ENCODE data around the gene CCR6. TPM values are rescaled to one million over a fixed set of nuclear protein-coding genes. Genes with fewer than 3 reads are reported as not detected.

The CCR6 gene
- polyA plus RNA-seq, 2 of the 4 experiments (the other 2 are of a cell fraction): 0.01 TPM; not detected in 1

DNA sequence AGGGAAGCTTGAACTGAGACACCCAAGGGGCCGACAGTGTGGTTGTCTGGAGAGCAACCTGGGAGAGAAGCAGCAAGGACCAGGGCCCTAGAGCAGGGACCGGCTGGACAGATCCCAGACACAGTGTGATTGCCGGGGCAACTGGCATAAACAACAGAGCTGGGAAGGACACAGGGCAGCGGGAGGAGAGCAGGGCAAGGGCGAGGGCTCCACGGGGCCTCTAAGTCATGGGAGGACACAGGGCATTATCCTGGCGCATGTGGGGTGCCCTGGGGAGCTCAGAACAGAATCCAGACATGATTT lies 31.1 kb upstream of the CCR6 start:
- TF ChIP-seq RNF2 (IDR thresholded peaks at IDR 0.05; ENCODE audit: borderline replicate concordance, low read depth) (no peak), MAFK (IDR thresholded peaks at IDR 0.05; ENCODE audit: partially characterized antibody) (no peak), POLR2AphosphoS2 (conservative IDR thresholded peaks at IDR 0.05; ENCODE audit: low read length) (no peak), RFX5 (IDR thresholded peaks at IDR 0.05) (no peak), PHF8 (IDR thresholded peaks at IDR 0.05; ENCODE audit: borderline replicate concordance, low read depth) (no peak), KDM5A (IDR thresholded peaks at IDR 0.05) (no peak), POLR2A (IDR thresholded peaks at IDR 0.05; ENCODE audit: low read length) (no peak), EP300 (IDR thresholded peaks at IDR 0.05) (no peak), KDM1A (IDR thresholded peaks at IDR 0.05; ENCODE audit: low read depth) (no peak)
- TF ChIP-seq, protein P1, sequence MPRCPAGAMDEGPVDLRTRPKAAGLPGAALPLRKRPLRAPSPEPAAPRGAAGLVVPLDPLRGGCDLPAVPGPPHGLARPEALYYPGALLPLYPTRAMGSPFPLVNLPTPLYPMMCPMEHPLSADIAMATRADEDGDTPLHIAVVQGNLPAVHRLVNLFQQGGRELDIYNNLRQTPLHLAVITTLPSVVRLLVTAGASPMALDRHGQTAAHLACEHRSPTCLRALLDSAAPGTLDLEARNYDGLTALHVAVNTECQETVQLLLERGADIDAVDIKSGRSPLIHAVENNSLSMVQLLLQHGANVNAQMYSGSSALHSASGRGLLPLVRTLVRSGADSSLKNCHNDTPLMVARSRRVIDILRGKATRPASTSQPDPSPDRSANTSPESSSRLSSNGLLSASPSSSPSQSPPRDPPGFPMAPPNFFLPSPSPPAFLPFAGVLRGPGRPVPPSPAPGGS (IDR thresholded peaks at IDR 0.05): no peak
- H3K9me3 ChIP-seq: no peaks in the 10 kb centered on the region
- ATAC-seq (no peak), FAIRE-seq (no peak), DNase-seq (ENCODE audit: low read depth in 1 of 2, low spot score in 1 of 2) (no peak)
- ChIA-PET POLR2A (no interaction called here), CTCF (interaction anchor here (0.9 kb wide), 1 partner anchor 50 kb away, joined by 3 read pairs; no protein-coding TSS in a partner anchor)
- H3K27ac ChIP-seq: no peak overlapping the region
- H3K4me3 ChIP-seq: no peak overlapping the region
- H3K4me2 ChIP-seq: no peak overlapping the region
- no peaks in the 10 kb centered on the region for H3K4me1 ChIP-seq
- 47% methylated on average over 7 of the region's 7 CpGs for WGBS (ENCODE audit: missing lambda C conversion rate)

DNA sequence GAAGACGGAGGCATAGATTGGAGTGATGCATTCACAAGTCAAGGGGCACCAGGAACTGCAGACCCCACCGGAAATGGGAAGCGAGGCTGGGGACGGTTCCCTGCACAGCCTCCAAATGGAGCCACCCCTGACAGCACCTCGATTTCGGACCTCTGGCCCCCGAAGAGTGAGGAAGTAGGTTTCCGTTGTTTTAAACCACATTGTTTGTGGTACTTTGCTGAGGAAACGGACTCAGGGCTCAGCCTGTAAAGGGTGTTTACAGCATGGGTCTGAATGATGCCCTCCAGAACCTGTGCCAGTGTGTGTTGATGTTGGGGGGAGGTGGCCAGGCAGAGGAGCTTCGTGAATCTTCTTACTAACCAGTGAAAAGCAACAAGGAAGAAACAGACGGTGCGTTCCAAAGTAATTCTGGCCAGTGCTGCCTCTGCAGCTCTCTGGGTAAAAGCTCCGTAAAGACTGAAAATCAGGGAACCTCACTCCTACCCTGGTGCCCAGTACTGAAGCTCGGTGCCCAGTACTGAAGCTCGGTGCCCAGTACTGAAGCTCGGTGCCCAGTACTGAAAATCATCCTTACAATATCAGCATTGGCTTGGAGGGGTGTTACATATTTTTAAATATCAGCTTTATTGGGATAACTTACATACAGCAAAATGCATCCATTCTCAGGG lies 30.1 kb upstream of the CCR6 start:
- WGBS (ENCODE audit: missing lambda C conversion rate): 40% methylated on average over 16 of the region's 16 CpGs
- TF ChIP-seq, protein P2, sequence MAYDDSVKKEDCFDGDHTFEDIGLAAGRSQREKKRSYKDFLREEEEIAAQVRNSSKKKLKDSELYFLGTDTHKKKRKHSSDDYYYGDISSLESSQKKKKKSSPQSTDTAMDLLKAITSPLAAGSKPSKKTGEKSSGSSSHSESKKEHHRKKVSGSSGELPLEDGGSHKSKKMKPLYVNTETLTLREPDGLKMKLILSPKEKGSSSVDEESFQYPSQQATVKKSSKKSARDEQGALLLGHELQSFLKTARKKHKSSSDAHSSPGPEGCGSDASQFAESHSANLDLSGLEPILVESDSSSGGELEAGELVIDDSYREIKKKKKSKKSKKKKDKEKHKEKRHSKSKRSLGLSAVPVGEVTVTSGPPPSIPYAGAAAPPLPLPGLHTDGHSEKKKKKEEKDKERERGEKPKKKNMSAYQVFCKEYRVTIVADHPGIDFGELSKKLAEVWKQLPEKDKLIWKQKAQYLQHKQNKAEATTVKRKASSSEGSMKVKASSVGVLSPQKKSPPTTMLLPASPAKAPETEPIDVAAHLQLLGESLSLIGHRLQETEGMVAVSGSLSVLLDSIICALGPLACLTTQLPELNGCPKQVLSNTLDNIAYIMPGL (CRISPR knock-in tag; IDR thresholded peaks at IDR 0.05; ENCODE audit: borderline replicate concordance): no peak
- TF ChIP-seq ZC3H11A (IDR thresholded peaks at IDR 0.05): no peak
- TF ChIP-seq EHMT2 (IDR thresholded peaks at IDR 0.05; ENCODE audit: low read depth): no peak
- no peak for TF ChIP-seq CEBPB (IDR thresholded peaks at IDR 0.05)
- TF ChIP-seq, protein P3, sequence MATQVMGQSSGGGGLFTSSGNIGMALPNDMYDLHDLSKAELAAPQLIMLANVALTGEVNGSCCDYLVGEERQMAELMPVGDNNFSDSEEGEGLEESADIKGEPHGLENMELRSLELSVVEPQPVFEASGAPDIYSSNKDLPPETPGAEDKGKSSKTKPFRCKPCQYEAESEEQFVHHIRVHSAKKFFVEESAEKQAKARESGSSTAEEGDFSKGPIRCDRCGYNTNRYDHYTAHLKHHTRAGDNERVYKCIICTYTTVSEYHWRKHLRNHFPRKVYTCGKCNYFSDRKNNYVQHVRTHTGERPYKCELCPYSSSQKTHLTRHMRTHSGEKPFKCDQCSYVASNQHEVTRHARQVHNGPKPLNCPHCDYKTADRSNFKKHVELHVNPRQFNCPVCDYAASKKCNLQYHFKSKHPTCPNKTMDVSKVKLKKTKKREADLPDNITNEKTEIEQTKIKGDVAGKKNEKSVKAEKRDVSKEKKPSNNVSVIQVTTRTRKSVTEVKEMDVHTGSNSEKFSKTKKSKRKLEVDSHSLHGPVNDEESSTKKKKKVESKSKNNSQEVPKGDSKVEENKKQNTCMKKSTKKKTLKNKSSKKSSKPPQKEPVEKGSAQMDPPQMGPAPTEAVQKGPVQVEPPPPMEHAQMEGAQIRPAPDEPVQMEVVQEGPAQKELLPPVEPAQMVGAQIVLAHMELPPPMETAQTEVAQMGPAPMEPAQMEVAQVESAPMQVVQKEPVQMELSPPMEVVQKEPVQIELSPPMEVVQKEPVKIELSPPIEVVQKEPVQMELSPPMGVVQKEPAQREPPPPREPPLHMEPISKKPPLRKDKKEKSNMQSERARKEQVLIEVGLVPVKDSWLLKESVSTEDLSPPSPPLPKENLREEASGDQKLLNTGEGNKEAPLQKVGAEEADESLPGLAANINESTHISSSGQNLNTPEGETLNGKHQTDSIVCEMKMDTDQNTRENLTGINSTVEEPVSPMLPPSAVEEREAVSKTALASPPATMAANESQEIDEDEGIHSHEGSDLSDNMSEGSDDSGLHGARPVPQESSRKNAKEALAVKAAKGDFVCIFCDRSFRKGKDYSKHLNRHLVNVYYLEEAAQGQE (IDR thresholded peaks at IDR 0.05): no peak
- Histone ChIP-seq H3K4me2 (no peak overlapping the region), H3K4me3 (no peak overlapping the region), H3K4me1 (no peaks in the 10 kb centered on the region), H3K9me3 (no peaks in the 10 kb centered on the region), H3K27ac (no peak overlapping the region)
- DNase-seq (ENCODE audit: low read depth in 1 of 2, low spot score in 1 of 2): no peak
- no peak for ATAC-seq
- FAIRE-seq: no peak
- ChIA-PET CTCF (no interaction called here), POLR2A (no interaction called here)

DNA sequence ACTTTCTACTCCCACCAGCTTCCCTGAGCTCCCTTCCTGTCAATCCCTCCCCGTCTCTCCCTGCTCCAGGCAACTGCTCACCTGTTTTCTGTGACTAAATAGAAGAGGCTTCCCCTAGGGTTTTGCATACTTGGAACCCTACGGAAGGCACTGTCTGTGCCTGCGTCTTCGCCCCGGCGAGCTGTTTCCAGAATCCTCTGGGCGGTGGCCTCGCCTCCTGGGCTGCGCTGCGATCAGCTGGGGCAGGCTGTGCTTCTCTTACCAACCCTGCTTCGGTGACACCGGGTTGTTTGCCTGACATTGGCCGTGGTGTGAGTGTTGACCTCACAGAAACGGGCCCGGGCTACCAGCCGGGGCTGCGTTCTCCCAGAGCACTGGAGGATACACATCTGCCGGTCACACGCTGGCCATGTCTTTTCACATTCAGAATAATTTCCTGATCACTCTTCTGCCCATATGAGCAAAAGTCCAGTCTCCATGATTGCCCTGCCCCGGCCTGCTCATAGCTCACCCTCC lies 29.4 kb upstream of the CCR6 start:
- H3K4me1 ChIP-seq: no peaks in the 10 kb centered on the region
- H3K9me3 ChIP-seq: no peaks in the 10 kb centered on the region
- ATAC-seq (no peak), DNase-seq (ENCODE audit: low read depth in 1 of 2, low spot score in 1 of 2) (no peak), FAIRE-seq (no peak)
- H3K4me3 ChIP-seq: no peak overlapping the region
- no peak overlapping the region for H3K27ac ChIP-seq
- TF ChIP-seq CHD2 (IDR thresholded peaks at IDR 0.05; ENCODE audit: low read length, partially characterized antibody) (no peak), FOXS1 (CRISPR knock-in tag; IDR thresholded peaks at IDR 0.05) (no peak), JUNB (IDR thresholded peaks at IDR 0.05) (no peak), NR3C1 (IDR thresholded peaks at IDR 0.05) (no peak), BHLHE40 (IDR thresholded peaks at IDR 0.05; ENCODE audit: low read depth, low read length) (no peak), NPAS2 (CRISPR knock-in tag; IDR thresholded peaks at IDR 0.05; ENCODE audit: borderline replicate concordance) (no peak), SMC3 (IDR thresholded peaks at IDR 0.05) (no peak), CBX8 (IDR thresholded peaks at IDR 0.05) (no peak), TFCP2L1 (CRISPR knock-in tag; IDR thresholded peaks at IDR 0.05) (no peak), HOXA7 (CRISPR knock-in tag; IDR thresholded peaks at IDR 0.05) (no peak), RARB (CRISPR knock-in tag; IDR thresholded peaks at IDR 0.05) (no peak)
- TF ChIP-seq, protein P4, sequence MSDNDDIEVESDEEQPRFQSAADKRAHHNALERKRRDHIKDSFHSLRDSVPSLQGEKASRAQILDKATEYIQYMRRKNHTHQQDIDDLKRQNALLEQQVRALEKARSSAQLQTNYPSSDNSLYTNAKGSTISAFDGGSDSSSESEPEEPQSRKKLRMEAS (IDR thresholded peaks at IDR 0.05): no peak
- ChIA-PET CTCF (no interaction called here), POLR2A (no interaction called here)
- WGBS (ENCODE audit: missing lambda C conversion rate): 70% methylated on average over 20 of the region's 20 CpGs
- H3K4me2 ChIP-seq: no peak overlapping the region
